ENCODE results near the gene PLCB4.

DNA sequence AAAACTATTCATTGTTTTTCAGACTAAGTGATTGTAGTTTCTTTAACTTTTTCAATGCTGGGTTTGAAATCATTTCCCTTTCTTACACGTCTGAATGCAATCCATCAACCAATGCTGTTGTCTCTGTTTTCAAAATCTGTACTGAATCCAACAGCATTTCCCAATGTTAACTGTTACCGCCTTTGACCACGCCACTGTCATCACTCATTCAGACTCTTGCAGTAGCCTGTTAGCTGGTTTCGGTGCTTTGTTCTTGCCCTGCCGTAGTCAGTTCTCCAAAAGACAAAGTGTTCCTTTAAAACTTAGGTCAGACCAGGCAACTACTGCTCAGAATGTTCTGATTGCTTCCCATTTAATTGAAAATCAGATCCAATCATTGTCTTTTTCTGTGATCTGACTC, 131.3 kb downstream of the PLCB4 start:
- TF ChIP-seq, protein P1, sequence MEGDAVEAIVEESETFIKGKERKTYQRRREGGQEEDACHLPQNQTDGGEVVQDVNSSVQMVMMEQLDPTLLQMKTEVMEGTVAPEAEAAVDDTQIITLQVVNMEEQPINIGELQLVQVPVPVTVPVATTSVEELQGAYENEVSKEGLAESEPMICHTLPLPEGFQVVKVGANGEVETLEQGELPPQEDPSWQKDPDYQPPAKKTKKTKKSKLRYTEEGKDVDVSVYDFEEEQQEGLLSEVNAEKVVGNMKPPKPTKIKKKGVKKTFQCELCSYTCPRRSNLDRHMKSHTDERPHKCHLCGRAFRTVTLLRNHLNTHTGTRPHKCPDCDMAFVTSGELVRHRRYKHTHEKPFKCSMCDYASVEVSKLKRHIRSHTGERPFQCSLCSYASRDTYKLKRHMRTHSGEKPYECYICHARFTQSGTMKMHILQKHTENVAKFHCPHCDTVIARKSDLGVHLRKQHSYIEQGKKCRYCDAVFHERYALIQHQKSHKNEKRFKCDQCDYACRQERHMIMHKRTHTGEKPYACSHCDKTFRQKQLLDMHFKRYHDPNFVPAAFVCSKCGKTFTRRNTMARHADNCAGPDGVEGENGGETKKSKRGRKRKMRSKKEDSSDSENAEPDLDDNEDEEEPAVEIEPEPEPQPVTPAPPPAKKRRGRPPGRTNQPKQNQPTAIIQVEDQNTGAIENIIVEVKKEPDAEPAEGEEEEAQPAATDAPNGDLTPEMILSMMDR (conservative IDR thresholded peaks at IDR 0.05 in 1 of 2, IDR thresholded peaks at IDR 0.05 in 1 of 2; ENCODE audit: low read depth in 1 of 2, low read length in 2 of 2), result no peak
- TF ChIP-seq EZH2 (IDR thresholded peaks at IDR 0.05; ENCODE audit: low read length, missing control alignments), result no peak

Measured in fibroblast of lung (primary cell).